Measurements from ENCODE around the gene ADAMTS13. TPM values are rescaled to one million over a fixed set of nuclear protein-coding genes. Genes with fewer than 3 reads are reported as not detected.
"Not testable (repeated sequence)": the region's sequence is repeated elsewhere in the genome, so short reads cannot be mapped to it uniquely, and the experiment has no call there.

Gene ADAMTS13
- total RNA-seq, 2 experiments from 2014 or later: 3.2 to 3.5 TPM

DNA sequence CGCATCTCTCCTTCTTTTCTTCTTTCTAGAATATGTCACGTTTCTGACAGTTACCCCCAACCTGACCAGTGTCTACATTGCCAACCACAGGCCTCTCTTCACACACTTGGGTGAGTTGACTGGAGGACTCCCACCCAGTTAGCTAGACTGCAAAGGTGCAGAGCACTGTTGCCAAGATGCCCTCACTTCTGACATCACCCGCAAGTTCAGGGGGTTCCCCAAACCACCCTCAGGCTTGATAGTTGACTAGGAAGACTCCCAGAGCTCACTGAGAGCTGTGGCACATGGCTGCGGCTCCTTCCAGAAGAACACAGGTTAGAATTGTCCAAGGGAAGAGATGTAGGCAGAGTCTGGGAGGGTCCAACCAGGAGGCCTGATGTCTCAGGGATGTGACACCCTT, 17.2 kb downstream of the ADAMTS13 start:
- POLR2A ChIA-PET: no interaction called here
- DNase-seq (no peak), ATAC-seq (ENCODE audit: low read depth) (no peak)
- Mint-ChIP-seq H3K36me3 (no peaks in the 10 kb centered on the region), H3K27ac (no peak overlapping the region), H3K9me3 (no peaks in the 10 kb centered on the region), H3K4me3 (no peak overlapping the region), H3K27me3 (no peaks in the 10 kb centered on the region), H3K4me1 (no peaks in the 10 kb centered on the region)

DNA sequence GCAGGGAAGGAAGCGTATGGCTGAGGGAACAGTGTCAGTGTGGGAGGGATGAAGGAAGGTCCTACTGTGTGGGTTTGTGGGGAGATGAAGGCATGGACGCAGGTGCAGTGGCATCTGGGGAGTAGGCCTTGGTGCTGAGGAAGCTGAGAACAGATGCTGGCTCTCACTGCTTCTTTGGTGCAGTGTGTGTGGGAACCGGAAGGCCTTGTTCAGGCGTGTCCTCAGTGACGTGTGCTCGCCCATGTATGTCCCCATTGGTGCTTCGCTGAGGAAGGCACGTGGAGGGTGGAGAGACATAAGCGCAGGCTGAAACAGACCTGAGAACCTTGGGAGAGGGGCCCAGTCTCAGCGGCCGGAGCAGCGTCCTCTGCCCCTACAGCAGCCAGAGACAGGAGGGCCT, 18.7 kb downstream of the ADAMTS13 start:
- Mint-ChIP-seq H3K4me1 (no peaks in the 10 kb centered on the region), H3K27me3 (no peaks in the 10 kb centered on the region), H3K9me3 (no peaks in the 10 kb centered on the region), H3K27ac (no peak overlapping the region), H3K36me3 (no peaks in the 10 kb centered on the region), H3K4me3 (no peak overlapping the region)
- DNase-seq (no peak), ATAC-seq (ENCODE audit: low read depth) (no peak)
- POLR2A ChIA-PET: no interaction called here

DNA sequence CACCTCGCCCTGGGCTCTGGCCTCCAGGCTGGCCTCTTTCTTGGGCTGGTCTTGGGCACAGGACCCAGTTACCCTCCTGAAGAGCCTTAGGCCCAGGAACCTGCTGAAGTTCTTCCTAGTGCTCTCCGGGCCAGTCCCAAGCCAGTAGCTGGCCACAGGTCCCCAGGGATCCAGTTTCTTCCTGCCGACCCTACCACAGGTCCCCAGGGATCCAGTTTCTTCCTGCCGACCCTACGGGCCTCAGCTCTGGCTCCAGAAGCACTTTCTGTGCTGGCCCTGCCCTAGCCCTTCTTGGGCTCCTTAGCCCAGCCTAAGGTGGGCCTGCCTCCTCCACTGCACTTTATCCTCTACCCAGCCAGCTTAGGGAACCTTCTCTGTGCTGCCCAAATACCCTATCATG, 19.4 kb downstream of the ADAMTS13 start:
- ATAC-seq (ENCODE audit: low read depth) (no peak), DNase-seq (no peak)
- H3K4me1 Mint-ChIP-seq: no peaks in the 10 kb centered on the region
- POLR2A ChIA-PET: no interaction called here
- no peak overlapping the region for H3K4me3 Mint-ChIP-seq
- no peaks in the 10 kb centered on the region for H3K27me3 Mint-ChIP-seq
- no peaks in the 10 kb centered on the region for H3K36me3 Mint-ChIP-seq
- H3K27ac Mint-ChIP-seq: no peak overlapping the region
- H3K9me3 Mint-ChIP-seq: no peaks in the 10 kb centered on the region

DNA sequence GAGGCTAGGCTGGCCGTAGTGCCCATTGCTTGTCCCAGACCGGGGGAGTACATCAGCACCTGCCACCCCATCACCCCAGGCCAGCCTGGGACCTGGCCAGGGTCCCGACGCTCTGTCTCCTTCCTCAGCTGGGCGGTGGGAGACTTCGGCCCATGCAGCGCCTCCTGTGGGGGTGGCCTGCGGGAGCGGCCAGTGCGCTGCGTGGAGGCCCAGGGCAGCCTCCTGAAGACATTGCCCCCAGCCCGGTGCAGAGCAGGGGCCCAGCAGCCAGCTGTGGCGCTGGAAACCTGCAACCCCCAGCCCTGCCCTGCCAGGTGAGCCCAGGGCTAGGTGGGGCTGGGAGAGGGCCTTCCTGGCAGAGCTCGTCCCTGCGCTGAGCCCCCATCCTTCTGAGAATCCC, 21.1 kb downstream of the ADAMTS13 start:
- DNase-seq (no peak), ATAC-seq (ENCODE audit: low read depth) (no peak)
- Mint-ChIP-seq H3K36me3 (no peaks in the 10 kb centered on the region), H3K9me3 (no peaks in the 10 kb centered on the region), H3K27ac (no peak overlapping the region), H3K4me1 (no peaks in the 10 kb centered on the region), H3K27me3 (no peaks in the 10 kb centered on the region), H3K4me3 (no peak overlapping the region)
- POLR2A ChIA-PET: no interaction called here

DNA sequence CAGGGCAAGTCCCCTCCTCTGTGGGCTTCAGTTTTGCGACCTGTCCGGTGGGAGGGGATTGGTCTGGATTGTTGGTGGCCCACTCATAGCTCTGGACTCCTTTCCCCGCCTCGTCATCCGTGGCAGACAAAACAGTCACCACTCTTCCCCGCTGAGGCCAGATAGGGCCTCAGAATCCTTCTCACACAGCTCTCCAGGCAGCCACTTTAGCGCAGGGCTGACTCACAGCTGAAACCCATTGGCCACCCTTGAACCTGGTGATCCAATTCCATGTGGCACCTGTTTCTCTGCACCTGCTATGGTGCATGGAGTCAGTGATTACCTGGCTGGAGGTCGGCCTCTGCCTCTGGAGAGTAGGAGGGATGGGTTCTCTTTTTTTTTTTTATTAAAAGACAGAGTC, 21.8 kb downstream of the ADAMTS13 start:
- H3K4me3 Mint-ChIP-seq: no peak overlapping the region
- no peak overlapping the region for H3K27ac Mint-ChIP-seq
- no peaks in the 10 kb centered on the region for H3K27me3 Mint-ChIP-seq
- ATAC-seq (ENCODE audit: low read depth) (no peak), DNase-seq (no peak)
- H3K9me3 Mint-ChIP-seq: no peaks in the 10 kb centered on the region
- H3K36me3 Mint-ChIP-seq: no peaks in the 10 kb centered on the region
- H3K4me1 Mint-ChIP-seq: no peaks in the 10 kb centered on the region
- POLR2A ChIA-PET: no interaction called here

DNA sequence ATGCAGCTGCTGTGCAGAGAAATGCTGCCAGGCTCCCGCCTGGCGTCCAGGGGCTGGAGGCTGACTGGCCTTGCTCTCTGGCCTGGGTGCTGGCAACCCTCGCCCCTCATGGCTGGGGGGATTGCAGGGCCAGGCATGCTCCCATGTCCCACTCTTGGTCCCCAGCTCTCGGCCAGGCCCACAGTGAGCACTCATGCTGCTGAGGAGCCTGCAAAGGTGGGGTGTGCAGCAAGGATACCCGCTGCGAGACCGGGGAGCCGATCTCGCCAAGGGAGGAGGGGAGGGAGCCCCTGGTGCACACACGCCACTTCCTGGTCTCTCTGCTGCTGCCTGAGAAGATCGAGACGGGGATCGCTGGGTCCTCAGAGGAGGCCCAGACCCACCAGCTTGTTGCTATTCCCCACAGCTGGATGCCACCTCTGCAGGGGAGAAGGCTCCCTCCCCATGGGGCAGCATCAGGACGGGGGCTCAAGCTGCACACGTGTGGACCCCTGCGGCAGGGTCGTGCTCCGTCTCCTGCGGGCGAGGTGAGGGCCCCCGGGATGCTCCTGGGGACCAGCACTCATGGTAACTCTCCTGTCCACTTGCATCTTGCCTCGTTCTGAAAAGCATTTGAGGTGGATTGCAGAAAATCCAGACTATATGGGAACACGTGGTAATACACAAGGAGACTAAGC, 23.3 kb downstream of the ADAMTS13 start:
- ATAC-seq (ENCODE audit: low read depth): no peak
- H3K4me3 Mint-ChIP-seq: no peak overlapping the region

DNA sequence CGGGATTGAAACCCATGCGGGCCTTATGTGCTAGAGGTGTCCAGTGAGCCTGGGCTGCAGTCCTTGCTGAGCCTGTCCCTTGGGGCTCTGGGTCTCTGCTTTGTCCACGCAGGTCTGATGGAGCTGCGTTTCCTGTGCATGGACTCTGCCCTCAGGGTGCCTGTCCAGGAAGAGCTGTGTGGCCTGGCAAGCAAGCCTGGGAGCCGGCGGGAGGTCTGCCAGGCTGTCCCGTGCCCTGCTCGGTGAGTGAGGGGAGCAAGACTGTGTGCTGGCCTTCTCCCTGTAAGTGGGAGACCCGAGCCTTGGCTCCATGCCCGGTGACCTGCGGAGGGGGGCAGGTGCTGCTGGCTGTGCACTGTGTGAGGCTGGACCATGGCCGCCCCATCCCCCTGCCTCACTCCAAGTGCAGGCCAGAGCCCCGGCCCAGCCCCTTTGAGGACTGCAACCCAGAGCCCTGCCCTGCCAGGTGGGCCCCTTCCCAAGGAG, 26.4 kb downstream of the ADAMTS13 start:
- DNase-seq: no peak
- ATAC-seq (ENCODE audit: low read depth): no peak
- no peaks in the 10 kb centered on the region for H3K9me3 Mint-ChIP-seq
- no peaks in the 10 kb centered on the region for H3K4me1 Mint-ChIP-seq
- H3K27ac Mint-ChIP-seq: no peak overlapping the region
- H3K4me3 Mint-ChIP-seq: no peak overlapping the region
- H3K36me3 Mint-ChIP-seq: no peaks in the 10 kb centered on the region
- H3K27me3 Mint-ChIP-seq: no peaks in the 10 kb centered on the region
- POLR2A ChIA-PET: no interaction called here

More for the DNA sequence above, 23.3 kb downstream of the ADAMTS13 start:
- Mint-ChIP-seq H3K27ac (no peak overlapping the region), H3K27me3 (no peaks in the 10 kb centered on the region), H3K4me1 (no peaks in the 10 kb centered on the region), H3K9me3 (no peaks in the 10 kb centered on the region), H3K36me3 (no peaks in the 10 kb centered on the region)
- POLR2A ChIA-PET: no interaction called here
- no peak for DNase-seq

DNA sequence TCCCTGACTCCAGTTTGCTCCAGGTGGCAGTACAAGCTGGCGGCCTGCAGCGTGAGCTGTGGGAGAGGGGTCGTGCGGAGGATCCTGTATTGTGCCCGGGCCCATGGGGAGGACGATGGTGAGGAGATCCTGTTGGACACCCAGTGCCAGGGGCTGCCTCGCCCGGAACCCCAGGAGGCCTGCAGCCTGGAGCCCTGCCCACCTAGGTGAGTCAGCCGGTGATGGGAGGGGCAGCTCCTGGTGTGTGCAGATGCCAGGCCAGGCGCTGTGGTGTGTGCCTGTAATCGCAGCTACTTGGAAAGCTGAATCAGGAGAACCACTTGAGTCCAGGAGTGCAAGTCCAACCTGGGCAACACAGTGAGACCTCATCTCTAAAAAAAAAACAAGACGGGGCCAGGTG, 27.6 kb downstream of the ADAMTS13 start:
- POLR2A ChIA-PET: no interaction called here
- no peak for ATAC-seq (ENCODE audit: low read depth)
- no peaks in the 10 kb centered on the region for H3K4me1 Mint-ChIP-seq
- H3K27me3 Mint-ChIP-seq: no peaks in the 10 kb centered on the region
- no peak overlapping the region for H3K27ac Mint-ChIP-seq
- no peak overlapping the region for H3K4me3 Mint-ChIP-seq
- no peaks in the 10 kb centered on the region for H3K9me3 Mint-ChIP-seq
- DNase-seq: no peak
- H3K36me3 Mint-ChIP-seq: no peaks in the 10 kb centered on the region

DNA sequence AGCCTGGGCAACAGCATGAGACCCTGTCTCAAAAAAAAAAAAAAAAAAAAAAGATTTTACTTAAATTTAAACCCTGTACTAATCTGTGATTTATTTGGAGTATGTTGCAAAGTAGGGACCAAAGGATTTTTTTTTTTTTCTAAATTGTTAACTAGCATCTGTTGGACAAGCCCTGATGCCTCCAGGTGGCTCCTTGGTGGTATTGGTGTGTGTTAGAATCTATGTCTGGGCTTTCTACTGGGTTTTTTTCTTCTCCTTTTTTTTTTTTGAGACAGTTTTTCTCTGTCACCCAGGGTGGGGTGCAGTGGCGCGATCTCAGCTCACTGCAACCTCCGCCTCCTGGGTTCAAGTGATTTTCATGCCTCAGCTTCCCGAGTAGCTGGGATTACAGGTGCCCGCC, 29.7 kb downstream of the ADAMTS13 start:
- DNase-seq; H3K36me3 Mint-ChIP-seq; H3K4me3 Mint-ChIP-seq; H3K4me1 Mint-ChIP-seq; H3K27me3 Mint-ChIP-seq; ATAC-seq (ENCODE audit: low read depth); H3K9me3 Mint-ChIP-seq; H3K27ac Mint-ChIP-seq: not testable (repeated sequence)
- POLR2A ChIA-PET: interaction anchor here (0.7 kb wide), 1 partner anchor 23 kb away, joined by 7 read pairs; no protein-coding TSS in a partner anchor

DNA sequence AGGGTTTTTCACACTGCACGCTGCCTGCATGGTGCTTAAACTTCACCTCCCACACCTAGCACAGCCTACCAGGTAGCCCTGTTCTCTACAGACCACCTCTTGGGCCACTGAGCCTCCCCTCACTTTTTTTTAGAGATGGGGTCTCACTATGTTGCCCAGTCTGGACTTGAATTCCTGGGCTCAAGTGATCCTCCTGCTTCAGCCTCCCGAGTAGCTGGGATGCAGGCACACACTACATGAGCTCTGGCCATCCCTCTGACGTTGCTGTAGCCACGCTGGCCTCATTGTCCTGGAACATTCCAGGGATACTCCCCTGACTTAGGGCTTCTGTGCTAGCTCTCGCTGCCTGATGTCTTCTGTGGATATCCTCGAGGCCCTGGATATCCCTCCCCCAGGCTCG, 30.4 kb downstream of the ADAMTS13 start:
- POLR2A ChIA-PET: no interaction called here
- no peaks in the 10 kb centered on the region for H3K9me3 Mint-ChIP-seq
- H3K4me3 Mint-ChIP-seq: no peak overlapping the region
- H3K36me3 Mint-ChIP-seq: no peaks in the 10 kb centered on the region
- DNase-seq: no peak
- no peaks in the 10 kb centered on the region for H3K4me1 Mint-ChIP-seq
- ATAC-seq (ENCODE audit: low read depth): no peak
- H3K27me3 Mint-ChIP-seq: no peaks in the 10 kb centered on the region
- no peak overlapping the region for H3K27ac Mint-ChIP-seq

DNA sequence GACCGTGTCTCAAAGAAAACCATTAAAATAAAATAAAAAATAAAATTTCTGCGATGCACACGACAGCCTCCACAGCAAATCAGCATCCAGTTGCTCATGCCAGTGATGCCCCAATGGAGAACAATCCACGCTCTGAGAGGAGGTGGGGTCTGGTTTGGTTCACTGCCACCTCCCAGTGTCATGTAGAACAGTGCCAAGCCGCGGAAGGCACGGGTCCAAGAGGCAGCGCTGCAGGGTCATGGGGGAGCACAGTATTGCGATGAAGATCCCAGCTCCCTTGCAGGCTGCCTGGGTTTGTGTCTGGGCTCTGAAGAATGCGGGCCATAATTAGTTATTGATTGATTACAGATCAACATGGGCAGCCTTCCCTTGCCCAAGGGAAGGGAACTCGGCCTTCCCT, 31.5 kb downstream of the ADAMTS13 start:
- H3K27me3 Mint-ChIP-seq: no peaks in the 10 kb centered on the region
- no peak overlapping the region for H3K27ac Mint-ChIP-seq
- POLR2A ChIA-PET: no interaction called here
- H3K9me3 Mint-ChIP-seq: no peaks in the 10 kb centered on the region
- no peak overlapping the region for H3K4me3 Mint-ChIP-seq
- ATAC-seq (ENCODE audit: low read depth): no peak
- no peaks in the 10 kb centered on the region for H3K4me1 Mint-ChIP-seq
- H3K36me3 Mint-ChIP-seq: no peaks in the 10 kb centered on the region
- no peak for DNase-seq

DNA sequence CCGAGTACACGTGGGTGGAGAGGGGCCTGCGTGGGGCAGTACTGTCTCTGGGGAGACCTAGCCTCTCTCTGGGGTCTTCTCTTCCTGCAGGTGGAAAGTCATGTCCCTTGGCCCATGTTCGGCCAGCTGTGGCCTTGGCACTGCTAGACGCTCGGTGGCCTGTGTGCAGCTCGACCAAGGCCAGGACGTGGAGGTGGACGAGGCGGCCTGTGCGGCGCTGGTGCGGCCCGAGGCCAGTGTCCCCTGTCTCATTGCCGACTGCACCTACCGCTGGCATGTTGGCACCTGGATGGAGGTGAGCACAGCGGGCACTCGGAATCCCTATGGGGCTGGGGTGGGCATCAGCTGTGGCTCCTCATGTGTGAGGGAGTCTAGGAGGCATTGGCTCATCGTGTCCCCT, 32.2 kb downstream of the ADAMTS13 start:
- Mint-ChIP-seq H3K9me3 (no peaks in the 10 kb centered on the region), H3K27ac (no peak overlapping the region), H3K4me1 (no peaks in the 10 kb centered on the region), H3K4me3 (no peak overlapping the region), H3K27me3 (no peaks in the 10 kb centered on the region), H3K36me3 (no peaks in the 10 kb centered on the region)
- POLR2A ChIA-PET: no interaction called here
- ATAC-seq (ENCODE audit: low read depth) (no peak), DNase-seq (no peak)

DNA sequence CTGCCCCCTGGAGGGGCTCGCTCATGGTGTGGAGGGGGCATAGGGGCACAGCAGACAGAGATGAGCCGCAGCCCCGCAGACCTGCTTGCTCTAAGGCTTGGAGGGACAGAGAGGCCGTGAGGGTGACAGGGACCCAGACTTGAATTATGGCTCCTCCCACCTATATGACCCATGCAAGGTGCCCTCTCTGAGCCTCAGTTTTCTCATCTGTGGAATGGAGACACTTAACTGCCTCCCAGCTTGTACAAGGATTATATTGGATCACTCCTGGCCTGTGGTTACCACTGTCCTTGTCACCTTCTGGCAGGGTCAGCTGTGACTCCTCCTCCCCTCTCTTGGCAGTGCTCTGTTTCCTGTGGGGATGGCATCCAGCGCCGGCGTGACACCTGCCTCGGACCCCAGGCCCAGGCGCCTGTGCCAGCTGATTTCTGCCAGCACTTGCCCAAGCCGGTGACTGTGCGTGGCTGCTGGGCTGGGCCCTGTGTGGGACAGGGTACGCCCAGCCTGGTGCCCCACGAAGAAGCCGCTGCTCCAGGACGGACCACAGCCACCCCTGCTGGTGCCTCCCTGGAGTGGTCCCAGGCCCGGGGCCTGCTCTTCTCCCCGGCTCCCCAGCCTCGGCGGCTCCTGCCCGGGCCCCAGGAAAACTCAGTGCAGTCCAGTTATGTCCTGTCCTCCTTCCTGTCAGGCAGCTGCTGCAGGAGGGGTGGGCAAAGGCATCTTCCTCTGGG, 32.9 kb downstream of the ADAMTS13 start:
- H3K36me3 Mint-ChIP-seq: no peaks in the 10 kb centered on the region
- DNase-seq (no peak), ATAC-seq (ENCODE audit: low read depth) (no peak)
- H3K27ac Mint-ChIP-seq: no peak overlapping the region
- POLR2A ChIA-PET: no interaction called here
- peaks cover 1% of the 10 kb centered on the region for H3K27me3 Mint-ChIP-seq
- no peaks in the 10 kb centered on the region for H3K4me1 Mint-ChIP-seq
- H3K4me3 Mint-ChIP-seq: no peak overlapping the region
- H3K9me3 Mint-ChIP-seq: no peaks in the 10 kb centered on the region

DNA sequence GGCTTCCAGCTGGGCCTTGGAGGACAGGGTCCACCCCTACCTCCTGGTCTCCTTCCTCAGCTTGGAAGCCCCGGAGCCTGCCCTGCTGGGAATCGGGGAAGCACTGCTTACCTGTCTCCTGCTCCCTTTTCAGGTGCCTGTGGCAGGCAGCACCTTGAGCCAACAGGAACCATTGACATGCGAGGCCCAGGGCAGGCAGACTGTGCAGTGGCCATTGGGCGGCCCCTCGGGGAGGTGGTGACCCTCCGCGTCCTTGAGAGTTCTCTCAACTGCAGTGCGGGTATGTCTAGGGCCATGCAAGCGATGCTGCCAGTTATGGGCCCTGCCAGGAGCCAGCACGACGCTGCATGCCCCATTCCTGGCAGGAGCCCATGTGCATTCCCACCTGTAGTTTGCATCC, 33.8 kb downstream of the ADAMTS13 start:
- no peak overlapping the region for H3K4me3 Mint-ChIP-seq
- H3K27ac Mint-ChIP-seq: no peak overlapping the region
- DNase-seq: no peak
- ATAC-seq (ENCODE audit: low read depth): no peak
- H3K4me1 Mint-ChIP-seq: peaks cover 2% of the 10 kb centered on the region
- no peaks in the 10 kb centered on the region for H3K36me3 Mint-ChIP-seq
- POLR2A ChIA-PET: no interaction called here
- peaks cover 4% of the 10 kb centered on the region for H3K27me3 Mint-ChIP-seq
- H3K9me3 Mint-ChIP-seq: no peaks in the 10 kb centered on the region
